ENCODE results near the gene DPH5.
"Not testable (repeated sequence)": the region's sequence is repeated elsewhere in the genome, so short reads cannot be mapped to it uniquely, and the experiment has no call there.

The DPH5 gene

DNA sequence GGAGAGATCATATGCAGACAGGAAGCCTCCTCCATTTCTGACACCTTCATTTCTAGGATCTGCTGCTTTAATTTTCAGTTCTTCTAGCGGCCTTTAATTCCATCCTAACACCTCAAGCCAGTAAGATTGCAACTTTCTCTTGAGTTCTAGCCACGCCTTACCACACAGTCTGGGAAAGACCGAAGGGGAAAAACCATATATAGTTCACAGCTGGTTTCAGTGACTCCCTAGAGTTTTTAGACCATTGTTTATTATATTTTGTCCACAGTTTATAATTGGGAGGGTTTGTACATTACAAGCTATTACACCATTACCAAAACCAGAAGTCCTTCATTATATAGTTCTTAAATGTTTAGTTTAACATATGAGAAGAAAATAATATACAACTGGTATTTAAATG is 37.5 kb downstream of the DPH5 start:
- DNase-seq (ENCODE audit: low read depth, low spot score): no peak

DNA sequence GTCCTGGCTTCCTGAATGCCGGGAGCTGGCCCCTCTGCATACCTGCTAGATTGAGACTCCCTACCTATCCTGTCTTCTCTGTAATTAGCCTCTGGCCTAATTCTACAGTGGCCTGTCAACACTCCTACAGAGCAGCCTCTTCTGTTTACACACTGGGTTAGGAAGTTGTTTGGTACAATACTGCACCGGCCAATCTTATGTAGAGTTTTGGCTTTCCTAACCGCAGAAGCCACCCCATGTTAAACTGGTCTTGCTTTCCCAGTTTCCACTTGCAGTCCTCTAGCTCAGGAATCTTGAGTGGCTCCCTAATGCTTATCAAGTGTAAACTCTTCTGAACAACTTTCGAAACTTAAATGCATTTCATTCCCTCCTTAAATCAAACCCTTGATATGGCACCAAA is 42.8 kb downstream of the DPH5 start:
- DNase-seq (ENCODE audit: low read depth, low spot score): no peak

DNA sequence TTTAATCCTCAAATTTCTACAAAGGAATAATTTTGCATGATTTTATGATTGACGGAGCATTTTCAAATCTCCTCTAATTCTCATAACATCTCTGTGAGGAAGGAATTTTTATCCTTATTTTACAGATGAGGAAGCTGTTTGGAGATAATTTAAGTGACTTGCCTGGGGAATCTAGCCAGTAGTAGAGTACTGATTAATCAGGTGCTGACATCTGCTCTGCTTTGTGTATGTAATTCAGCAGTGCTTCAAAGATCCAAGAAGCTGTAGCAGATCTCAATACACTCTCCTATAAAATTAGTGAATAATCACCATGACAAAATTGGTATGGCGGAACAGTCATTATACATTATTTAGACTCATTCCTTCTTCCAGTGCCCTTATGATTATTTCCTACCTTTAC is 46.0 kb downstream of the DPH5 start:
- no peak for DNase-seq (ENCODE audit: low read depth, low spot score)

DNA sequence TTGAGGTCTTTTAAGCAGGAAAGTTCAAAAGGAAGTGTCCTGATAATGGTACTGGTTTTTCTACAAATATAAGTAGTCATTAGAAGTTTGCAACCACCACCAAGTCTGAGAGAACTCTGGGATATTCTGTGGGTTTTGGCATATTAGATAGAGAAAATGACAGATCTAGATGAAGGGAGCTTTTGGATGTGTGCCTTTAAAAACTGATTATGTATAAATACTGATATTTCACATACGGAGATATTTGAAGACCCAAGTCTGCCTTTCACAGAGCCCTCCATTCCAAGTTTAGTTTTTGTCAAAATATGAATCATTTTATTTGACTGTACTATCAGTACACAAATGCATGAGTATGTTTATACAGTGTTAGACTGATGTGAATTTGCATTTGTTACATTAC is 48.6 kb downstream of the DPH5 start:
- no peak for DNase-seq (ENCODE audit: low read depth, low spot score)

DNA sequence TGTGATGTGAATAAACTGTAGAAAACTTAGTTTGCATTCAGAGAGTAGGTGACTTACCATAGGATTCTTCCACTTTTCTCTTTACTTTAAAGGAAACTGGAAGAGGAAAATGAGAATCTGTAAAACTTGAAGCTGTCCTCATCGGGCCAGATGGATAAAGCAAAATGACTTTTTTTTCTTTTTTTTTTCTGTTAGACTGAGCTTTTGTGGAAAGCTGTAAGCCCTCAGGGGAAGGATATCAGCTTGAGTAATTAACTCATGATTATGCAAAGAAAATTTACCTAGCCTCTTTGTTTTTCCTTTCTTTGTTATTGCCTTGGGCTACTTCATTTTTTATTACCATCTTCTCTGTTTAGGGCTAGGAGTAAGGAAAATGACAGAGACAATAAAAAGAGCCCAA is 53.4 kb downstream of the DPH5 start:
- DNase-seq (ENCODE audit: low read depth, low spot score): no peak

DNA sequence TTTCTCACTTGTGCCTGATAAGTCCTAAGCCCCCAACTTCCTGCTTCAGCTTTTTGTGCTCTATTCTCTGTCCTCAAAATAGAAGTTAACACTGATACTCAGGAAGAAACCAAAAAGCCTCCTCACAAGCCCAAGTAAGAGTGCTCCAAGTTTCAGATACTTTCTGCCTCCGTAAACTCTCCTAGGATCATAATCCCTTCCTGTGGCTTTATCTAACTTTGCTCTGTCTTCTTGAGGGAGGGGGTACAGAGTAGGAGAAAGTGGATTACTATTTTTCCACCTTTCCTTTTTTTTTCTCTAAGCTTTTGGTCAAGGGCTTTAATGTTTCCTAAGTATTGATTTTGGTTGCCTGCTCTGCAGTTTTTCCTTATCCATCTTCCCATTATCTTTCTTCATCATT is 54.6 kb downstream of the DPH5 start:
- no peak for DNase-seq (ENCODE audit: low read depth, low spot score)

DNA sequence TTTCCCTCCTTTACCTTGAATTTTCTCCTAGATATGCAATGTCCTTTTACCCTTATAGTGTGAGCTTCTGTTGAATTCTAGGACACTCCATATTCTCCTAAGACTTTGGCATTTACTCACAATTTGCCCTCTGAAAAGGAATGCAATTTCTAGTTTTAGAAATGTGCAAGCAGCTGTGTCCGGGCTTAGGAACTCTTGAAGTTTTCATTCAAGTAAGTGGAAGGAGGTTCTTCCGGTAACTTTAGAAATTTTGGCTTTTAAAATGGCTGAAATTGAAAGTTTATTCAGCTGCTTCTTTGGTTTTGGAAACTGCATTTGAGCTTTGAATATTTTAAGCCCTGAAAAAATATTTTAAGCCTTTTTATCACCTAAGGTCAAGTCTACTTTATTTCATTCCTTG is 56.3 kb downstream of the DPH5 start:
- DNase-seq (ENCODE audit: low read depth, low spot score): no peak

DNA sequence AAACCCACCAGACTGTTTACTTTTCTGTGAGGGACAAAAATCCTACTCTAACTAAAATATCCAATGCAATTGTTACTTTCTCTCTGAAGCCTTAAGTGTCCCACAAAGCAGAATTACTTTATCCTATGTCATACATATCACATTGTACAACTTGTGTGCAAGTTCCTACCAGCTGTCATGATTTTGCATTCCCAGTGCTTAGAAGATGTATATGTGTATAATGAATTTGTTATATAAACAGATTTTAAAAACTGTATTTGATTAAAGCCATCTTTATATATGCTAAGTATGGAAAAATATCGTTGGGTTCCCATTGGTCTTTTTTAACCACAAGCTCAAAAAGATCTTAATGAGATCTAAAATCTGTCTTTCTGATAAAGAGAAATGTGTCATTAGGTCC is 57.0 kb downstream of the DPH5 start:
- DNase-seq (ENCODE audit: low read depth, low spot score): no peak

DNA sequence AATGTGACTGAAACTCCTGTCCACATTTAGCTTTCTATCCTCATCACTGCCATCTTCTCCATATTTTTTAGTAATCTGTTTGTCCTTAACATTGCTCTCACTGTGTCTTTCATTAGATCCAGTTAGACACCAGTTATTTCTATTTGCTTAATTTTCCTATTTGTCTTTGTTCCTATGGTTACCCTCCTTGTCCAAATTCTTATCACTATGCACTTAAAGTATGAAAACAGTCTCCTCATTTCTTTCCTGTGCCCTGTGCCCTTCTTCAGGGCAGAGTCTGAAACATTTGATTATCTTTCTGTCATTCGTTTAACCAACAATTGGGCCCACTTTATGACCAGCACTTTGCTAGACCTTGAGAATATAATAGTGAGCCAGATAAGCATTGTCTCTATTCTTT is 65.5 kb downstream of the DPH5 start:
- no peak for DNase-seq (ENCODE audit: low read depth, low spot score)

DNA sequence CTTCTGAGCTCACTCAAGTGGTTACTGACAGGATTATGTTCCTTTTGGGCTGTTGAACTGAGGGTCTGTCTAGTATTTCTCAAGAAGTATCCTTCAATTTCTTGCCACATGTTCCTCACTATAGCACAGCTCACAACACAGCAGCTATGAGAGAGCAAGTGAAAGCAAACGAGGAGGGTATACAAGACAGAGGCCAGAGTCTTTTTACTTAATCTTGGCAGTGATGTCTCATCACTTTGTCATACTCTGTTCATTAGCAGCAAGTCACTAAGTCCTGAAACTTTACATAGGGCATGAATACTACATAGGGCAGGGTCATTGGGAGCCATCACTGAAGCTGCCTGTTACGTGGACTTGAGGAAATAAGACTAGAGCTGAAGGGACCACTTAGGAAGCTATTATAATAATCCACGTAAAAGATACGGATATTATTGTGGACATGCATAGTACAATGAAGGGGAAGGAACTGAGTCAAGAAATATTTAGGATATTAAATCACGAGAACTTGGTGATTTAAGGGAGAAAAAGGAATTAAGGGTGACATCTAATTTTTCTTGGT is 66.0 kb downstream of the DPH5 start:
- DNase-seq (ENCODE audit: low read depth, low spot score): no peak

DNA sequence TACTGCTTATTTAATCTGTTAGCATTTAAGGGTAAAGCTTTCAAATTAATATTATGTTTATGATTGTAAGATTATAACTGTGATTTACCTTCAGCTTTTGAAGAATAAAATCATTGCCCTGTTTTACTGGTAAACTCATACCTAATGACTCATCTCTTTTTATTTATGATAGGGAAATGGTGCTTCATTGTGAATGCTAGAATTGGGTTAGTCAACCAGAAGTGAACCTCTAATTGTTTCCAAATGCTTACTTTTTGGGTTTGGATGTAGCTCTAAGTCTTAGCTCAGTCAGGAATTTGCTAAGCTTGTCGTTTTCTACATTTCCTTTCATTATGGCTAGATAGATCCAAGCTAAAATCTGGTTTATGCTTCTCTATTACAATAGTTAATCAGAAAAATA is 70.3 kb downstream of the DPH5 start:
- DNase-seq (ENCODE audit: low read depth, low spot score): no peak

DNA sequence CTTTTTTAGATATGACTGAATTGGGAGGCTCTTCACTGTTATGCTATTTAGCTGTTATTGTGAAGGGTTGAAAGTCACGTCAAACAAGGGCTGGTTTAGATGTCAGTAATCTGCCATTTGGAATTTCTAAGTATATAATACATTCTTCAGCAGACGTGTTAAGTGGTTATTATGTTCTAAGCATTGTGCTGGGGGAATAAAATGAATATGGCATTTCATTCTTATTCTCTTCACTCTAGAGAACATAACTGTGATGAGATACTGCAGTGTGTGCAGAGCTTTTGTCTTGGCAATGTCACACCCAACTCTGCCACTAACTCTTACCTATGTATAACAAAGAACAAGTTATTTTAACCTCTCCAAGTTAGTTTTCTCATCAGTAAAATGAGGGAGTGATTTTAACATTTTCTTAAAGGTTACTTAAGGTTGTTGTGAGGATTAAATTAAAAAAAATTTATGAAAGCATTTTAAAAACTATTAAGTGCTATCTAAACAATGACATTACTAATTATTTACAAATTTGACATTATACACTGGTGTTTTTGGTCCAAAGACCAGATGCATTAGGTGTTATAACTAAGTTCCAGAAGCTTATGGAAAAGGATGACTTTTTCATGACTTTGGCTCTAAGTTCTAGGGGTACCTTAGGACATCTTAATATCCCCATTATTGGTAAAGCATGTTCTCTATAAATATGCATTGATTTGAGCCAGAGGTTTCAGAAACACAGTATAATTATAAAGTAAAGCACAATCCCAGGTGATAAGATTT is 71.4 kb downstream of the DPH5 start:
- no peak for DNase-seq (ENCODE audit: low read depth, low spot score)

DNA sequence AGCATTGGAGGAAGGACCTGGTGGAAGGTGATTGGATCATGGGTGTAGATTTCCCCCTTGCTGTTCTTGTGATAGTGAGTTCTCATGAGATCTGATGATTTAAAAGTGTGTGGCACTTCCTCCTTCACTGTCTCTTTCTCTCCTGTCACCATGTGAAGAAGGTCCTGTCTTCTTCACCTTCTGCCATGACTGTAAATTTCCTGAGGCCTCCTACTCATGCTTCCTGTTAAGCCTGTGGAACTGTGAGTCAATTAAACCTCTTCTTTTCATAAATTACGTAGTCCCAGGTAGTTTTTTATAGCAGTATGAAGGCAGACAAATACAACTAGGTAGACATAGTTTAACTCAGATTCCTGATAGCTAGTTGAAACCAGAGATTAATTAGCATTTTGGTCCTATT is 72.6 kb downstream of the DPH5 start:
- not testable (repeated sequence) for DNase-seq (ENCODE audit: low read depth, low spot score)

DNA sequence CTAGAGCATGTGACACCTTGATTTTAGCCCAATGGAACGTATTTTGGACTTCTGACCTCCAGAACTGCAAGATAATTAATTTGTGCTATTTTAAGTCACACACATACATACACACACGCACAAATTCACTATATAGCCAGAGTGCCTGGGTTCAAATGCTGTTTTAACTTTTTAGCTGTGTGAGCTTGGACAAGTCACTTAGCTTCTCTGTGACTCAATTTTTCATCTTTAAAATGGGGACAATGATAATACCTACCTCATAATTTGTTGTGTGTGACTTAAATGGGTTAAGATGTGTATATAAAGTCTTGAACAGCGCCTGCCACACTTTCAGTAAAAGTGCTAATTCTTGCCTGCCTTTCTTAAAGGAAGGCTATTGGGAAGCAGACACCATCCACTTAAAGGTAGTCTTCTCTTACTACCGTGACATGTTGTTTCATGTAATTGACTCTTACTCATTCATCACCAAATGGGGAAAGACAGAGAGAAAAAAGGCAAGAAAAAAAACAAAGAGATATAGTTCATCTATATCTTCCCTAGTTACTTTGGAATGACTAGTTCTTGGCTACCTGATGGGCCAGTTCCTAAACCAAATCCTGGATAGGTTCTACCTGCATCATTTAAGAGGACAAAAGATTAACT is 73.4 kb downstream of the DPH5 start:
- no peak for DNase-seq (ENCODE audit: low read depth, low spot score)

DNA sequence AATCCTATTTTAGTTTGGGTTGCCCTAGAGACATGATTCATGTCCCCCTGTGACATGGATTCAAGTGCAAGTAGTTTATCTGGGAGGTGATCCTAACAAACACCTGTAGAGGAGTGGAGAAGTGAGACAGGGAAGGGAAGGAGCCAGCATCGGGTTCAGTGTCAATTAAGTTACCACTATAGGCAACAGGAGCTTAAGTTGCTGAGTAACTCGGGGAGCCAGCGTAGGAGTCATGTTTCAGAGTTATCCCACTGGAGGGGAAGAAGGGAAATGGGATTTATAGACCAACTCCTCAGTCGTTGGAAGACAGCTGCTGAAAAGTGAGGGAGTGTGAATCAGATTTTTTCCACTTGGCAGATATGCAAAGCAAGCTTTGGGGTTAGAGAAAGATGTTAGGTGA is 74.8 kb downstream of the DPH5 start:
- peak; percentile 3 for DNase-seq (ENCODE audit: low read depth, low spot score)

DNA sequence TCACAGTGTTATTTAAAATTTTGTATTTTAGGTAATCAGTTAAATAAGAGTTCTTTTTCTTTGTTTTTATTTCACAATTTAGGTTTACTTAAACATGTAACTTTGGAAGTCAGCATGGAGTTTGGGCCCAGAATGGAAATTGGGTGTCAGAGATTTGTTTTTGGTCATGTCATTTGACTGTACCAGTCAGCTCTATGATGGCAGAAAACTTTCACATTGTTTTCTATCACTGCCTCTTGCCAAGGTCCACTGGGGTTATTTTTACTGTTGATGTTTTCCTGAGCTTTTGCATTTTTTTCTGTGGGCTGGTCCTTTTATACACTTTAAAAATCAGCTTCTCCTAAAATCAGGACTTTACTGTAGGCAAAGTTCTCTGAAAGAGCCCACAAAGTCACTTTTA is 75.2 kb downstream of the DPH5 start:
- no peak for DNase-seq (ENCODE audit: low read depth, low spot score)

DNA sequence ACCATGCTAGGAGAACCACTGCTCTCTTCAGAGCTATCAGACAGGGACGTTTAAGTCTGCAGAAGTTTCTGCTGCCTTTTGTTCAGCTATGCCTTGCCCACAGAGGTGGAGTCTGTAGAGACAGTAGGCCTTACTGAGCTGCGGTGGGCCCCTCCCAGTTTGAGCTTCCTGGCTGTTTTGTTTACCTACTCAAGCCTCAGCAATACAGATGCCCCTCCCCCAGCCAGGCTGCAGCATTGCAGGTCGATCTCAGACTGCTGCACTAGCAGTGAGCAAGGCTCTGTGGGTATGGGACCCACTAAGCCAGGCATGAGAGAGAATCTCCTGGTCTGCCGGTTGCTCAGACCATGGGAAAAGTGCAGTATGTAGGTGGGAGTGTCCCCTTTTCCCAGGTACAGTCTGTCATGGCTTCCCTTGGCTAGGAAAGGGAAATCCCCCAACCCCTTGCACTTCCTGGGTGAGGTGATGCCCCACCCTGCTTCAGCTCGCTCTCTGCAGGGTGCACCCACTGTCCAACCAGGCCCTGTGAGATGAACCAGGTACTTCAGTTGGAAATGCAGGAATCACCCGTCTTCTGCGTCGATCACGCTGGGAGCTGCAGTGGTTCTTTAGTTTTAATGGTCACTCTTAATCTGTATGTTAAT is 75.9 kb downstream of the DPH5 start:
- DNase-seq (ENCODE audit: low read depth, low spot score): peak; percentile 70

DNA sequence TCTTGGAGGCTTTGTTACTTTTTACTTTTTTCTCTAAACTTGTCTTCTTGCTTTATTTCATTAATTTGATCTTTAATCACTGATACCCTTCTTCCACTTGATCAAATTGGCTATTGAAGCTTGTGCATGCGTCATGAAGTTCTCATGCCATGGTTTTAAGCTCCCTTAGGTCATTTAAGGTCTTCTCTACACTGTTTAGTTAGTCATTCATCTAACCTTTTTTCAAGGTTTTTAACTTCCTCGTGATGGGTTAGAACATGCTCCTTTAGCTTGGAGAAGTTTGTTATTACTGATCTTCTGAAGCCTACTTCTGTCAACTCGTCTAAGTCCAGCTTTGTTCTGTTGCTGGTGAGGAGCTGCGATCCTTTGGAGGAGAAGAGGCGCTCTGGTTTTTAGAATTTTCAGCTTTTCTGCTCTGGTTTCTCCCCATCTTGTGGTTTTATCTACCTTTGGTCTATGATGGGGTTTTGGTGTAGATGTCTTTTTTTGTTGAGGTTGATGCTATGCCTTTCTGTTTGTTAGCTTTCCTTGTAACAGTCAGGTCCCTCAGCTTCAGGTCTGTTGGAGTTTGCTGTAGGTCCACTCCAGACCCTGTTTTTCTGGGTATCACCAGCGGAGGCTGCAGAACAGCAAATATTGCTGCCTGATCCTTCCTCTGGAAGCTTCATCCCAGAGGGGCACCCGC is 76.7 kb downstream of the DPH5 start:
- DNase-seq (ENCODE audit: low read depth, low spot score): not testable (repeated sequence)

DNA sequence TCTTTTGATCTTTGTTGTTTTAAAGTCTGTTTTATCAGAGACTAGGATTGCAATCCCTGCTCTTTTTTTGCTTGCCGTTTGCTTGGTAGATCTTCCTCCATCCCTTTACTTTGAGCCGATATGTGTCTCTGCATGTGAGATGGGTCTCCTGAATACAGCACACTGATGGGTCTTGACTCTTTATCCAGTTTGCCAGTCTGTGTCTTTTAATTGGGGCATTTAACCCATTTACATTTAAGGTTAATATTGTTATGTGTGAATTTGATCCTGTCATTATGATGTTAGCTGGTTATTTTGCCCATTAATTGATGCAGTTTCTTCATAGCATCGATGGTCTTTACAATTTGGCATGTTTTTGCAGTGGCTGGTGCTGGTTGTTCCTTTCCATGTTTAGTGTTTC is 77.8 kb downstream of the DPH5 start:
- not testable (repeated sequence) for DNase-seq (ENCODE audit: low read depth, low spot score)

DNA sequence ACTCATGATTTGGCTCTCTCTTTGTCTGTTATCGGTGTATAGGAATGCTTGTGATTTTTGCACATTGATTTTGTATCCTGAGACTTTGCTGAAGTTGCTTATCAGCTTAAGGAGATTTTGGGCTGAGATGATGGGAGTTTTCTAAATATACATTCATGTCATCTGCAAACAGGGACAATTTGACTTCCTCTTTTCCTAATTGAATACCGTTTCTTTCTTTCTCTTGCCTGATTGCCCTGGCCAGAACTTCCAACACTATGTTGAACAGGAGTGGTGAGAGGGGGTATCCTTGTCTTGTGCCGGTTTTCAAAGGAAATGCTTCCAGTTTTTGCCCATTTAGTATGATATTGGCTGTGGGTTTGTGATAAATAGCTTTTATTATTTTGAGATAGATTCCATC is 79.5 kb downstream of the DPH5 start:
- DNase-seq (ENCODE audit: low read depth, low spot score): not testable (repeated sequence)

DNA sequence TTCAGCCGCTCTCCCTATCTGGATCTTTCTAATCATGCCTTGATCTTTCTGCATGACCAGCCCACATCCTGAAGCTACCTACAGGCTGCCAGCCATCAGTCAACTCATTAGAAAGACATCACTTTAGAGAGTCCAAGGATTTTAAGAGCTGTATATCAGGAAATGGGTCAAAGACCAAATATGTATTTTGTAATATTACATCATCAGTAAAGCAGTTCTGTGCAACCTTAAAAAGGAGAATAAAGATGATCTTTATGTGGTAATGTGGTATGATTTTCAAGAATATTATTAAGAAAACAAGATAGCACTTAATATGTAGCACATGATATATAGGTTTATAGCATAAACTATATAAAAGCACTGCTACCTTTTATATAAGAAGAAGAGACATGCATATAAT is 82.1 kb downstream of the DPH5 start:
- DNase-seq (ENCODE audit: low read depth, low spot score): no peak

All from iPS DF 19.7 (cell line).